Gastroesophageal sphincter (tissue), 4 donors: ENCODE results near the gene ARG2. TPM values are rescaled to one million over a fixed set of nuclear protein-coding genes. Genes with fewer than 3 reads are reported as not detected.

Experiments used
- ATAC-seq: fragments of 150-250 bp; one replicate; pipeline ENCODE4 v1.9.1; 2016; ENCODE audit warnings: mild to moderate bottlenecking, moderate library complexity
- H3K27ac ChIP-seq, 4 donors: fragments of 200-600 bp; sonication (generic) in 3 of 4; 1 replicate in 3 of 4; 2 replicates in 1 of 4; pipeline ENCODE4 v1.5.1; 2016 to 2019
- H3K27me3 ChIP-seq: fragments of 200-600 bp; sonication (generic); one replicate; pipeline ENCODE4 v1.5.1; 2019
- H3K36me3 ChIP-seq, 2 donors: fragments of 200-600 bp; sonication (generic); one replicate each; pipeline ENCODE4 v1.5.1; 2019; ENCODE audit warnings: control low read depth in 1 of 2
- H3K4me1 ChIP-seq, 3 donors: fragments of 200-600 bp; sonication (generic); 1 replicate in 2 of 3; 2 replicates in 1 of 3; pipeline ENCODE4 v1.5.1; 2016 to 2019; ENCODE audit warnings: control low read depth in 2 of 3
- H3K4me3 ChIP-seq, 2 donors: fragments of 200-600 bp; sonication (generic); one replicate each; pipeline ENCODE4 v1.5.1; 2019; ENCODE audit warnings: mild to moderate bottlenecking in 1 of 2, moderate library complexity in 1 of 2
- H3K9me3 ChIP-seq, 3 donors: fragments of 200-600 bp; sonication (generic); one replicate each; pipeline ENCODE4 v1.5.1; 2017 to 2019; ENCODE audit warnings: control low read depth in 2 of 3
- EP300 ChIP-seq: sonication (generic); formaldehyde crosslinking; IDR thresholded peaks from one replicate; pipeline ENCODE4 v1.6.1; 2017; ENCODE audit warnings: antibody characterized with exemption, mild to moderate bottlenecking
- POLR2A ChIP-seq, 2 donors: fragments of 450-650 bp; IDR thresholded peaks; one replicate each; pipeline ENCODE4 v1.6.1; 2017; ENCODE audit warnings: antibody characterized with exemption in 2 of 2, mild to moderate bottlenecking in 2 of 2, moderate library complexity in 1 of 2
- POLR2AphosphoS5 ChIP-seq: sonication (generic); formaldehyde crosslinking; IDR thresholded peaks from one replicate; pipeline ENCODE4 v1.6.1; 2017; ENCODE audit warnings: antibody characterized with exemption
- WGBS, 2 donors: methylation state at CpG; one replicate each; pipeline ENCODE4 v1.1.5; 2018; ENCODE audit warnings: low coverage in 1 of 2; 5-methylcytosine and 5-hydroxymethylcytosine counted together
- total RNA-seq, 4 donors: library from RNA; depleted of rRNA; stranded (reverse); fragments of >200 nt; gene quantifications; one replicate each; pipeline ENCODE4 v1.1.0, GENCODE V29; 2016
- TF ChIP-seq, protein P1 (sequence below), 4 experiments: fragments of 200-600 bp in 2 of 4; fragments of 450-650 bp in 2 of 4; sonication (generic) in 1 of 4; IDR thresholded peaks; one replicate each; pipeline ENCODE4 v1.5.1; 2017 to 2019; ENCODE audit warnings: antibody characterized with exemption in 4 of 4, mild to moderate bottlenecking in 2 of 4, moderate library complexity in 2 of 4

Gene ARG2
- total RNA-seq, 4 donors from 2014 or later, result 5.7 to 24.7 (median 14.9) TPM

DNA sequence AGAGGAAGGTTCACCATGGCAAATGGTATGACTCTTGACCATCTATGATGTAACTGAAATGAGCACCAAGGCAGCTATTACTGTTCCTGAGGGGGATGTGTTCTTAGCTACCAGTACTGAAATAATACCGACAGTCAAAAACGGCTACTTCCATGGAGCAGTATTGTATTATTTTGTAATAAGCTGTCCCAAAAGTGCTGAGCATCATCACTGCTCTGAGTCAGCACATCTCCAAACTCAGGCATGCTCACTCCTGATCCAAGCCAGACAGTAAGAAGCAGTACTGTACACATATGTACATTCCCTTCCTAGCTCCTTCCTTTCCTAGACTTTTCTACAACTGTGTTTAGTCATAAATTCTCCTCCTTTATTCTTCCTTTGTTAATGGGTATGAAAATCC, 46.1 kb downstream of the ARG2 start:
- peak; percentile 55 for ATAC-seq
- TF ChIP-seq EP300, result no peak
- TF ChIP-seq, protein P1, sequence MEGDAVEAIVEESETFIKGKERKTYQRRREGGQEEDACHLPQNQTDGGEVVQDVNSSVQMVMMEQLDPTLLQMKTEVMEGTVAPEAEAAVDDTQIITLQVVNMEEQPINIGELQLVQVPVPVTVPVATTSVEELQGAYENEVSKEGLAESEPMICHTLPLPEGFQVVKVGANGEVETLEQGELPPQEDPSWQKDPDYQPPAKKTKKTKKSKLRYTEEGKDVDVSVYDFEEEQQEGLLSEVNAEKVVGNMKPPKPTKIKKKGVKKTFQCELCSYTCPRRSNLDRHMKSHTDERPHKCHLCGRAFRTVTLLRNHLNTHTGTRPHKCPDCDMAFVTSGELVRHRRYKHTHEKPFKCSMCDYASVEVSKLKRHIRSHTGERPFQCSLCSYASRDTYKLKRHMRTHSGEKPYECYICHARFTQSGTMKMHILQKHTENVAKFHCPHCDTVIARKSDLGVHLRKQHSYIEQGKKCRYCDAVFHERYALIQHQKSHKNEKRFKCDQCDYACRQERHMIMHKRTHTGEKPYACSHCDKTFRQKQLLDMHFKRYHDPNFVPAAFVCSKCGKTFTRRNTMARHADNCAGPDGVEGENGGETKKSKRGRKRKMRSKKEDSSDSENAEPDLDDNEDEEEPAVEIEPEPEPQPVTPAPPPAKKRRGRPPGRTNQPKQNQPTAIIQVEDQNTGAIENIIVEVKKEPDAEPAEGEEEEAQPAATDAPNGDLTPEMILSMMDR (IDR thresholded peaks at IDR 0.05), result no peak
- TF ChIP-seq POLR2A (IDR thresholded peaks at IDR 0.05), result no peak
- no peak for TF ChIP-seq POLR2AphosphoS5
- no peak overlapping the region for H3K4me3 ChIP-seq
- peaks cover 0 to 9% of the 10 kb centered on the region in 2 donors for H3K36me3 ChIP-seq
- H3K4me1 ChIP-seq, result peaks cover 0 to 15% (median 7%) of the 10 kb centered on the region in 3 donors
- H3K9me3 ChIP-seq, result no peaks in the 10 kb centered on the region
- no peaks in the 10 kb centered on the region for H3K27me3 ChIP-seq
- 86% methylated on average over 1 to 2 of the region's 2 CpGs for WGBS, 2 donors
- no peak overlapping the region for H3K27ac ChIP-seq

DNA sequence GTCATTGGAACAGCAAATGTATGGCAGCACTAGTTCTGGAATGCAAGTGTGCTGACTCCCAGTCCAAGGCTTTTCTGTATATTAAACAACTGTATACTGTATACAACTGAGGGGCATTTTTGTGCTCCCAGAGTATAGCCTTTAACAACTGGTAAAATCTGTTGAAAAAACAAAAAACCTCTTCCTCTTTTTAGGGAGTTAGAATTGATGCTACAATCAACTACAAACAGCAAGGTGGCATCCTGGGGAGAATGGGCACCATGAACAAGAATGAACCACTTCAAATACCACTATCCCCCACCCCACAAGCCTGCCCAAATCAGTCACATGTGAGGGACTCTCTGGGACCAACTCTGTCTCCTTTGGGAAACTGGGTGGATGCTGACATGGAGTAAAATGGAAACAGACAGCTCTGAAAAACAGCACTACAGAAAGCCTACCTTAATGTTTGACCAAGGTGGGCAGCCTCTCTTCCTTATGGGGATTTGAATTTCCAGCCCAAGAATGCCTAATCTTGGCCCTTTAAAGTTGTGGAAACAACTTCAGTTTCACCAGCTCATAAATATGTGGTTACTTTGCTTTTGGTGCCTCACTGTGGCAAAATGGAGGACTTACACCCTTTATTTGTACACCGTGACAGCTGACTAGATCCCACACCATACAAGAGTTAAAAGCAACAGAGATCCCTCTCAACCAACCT, 47.2 kb downstream of the ARG2 start:
- TF ChIP-seq, protein P1 (IDR thresholded peaks at IDR 0.05), result peak; percentile 43 to 78 (median 74)
- TF ChIP-seq POLR2A (IDR thresholded peaks at IDR 0.05), result no peak
- Histone ChIP-seq H3K4me1 (peaks cover 0 to 23% (median 7%) of the 10 kb centered on the region in 3 donors), H3K27ac (no peak overlapping the region), H3K27me3 (no peaks in the 10 kb centered on the region), H3K4me3 (no peak overlapping the region), H3K36me3 (peaks cover 0 to 3% of the 10 kb centered on the region in 2 donors), H3K9me3 (no peaks in the 10 kb centered on the region)
- peak; percentile 65 for ATAC-seq
- 0 to 25% methylated on average over 1 of the region's 1 CpG for WGBS, 2 donors

DNA sequence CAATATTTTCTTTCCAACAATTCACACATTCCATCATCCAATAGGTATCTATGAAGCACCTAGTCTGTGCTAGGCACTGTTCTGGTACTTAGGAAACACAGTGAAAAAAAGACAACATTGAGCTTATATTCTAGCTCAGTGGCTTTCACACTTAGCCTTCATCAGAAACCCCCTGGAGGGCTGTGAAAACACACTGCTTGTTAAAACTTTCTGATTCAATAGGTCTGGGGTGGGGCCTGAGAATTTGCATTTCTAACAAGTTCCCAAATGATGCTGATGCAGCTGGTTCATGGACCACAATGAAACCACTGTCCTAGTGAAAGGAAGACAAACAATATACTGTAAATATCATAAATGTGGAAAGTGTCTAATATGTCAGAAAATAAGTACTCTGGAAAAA, 48.8 kb downstream of the ARG2 start:
- Histone ChIP-seq H3K4me1 (peaks cover 2 to 40% (median 19%) of the 10 kb centered on the region in 3 donors), H3K9me3 (no peaks in the 10 kb centered on the region), H3K27ac (no peak overlapping the region), H3K27me3 (no peaks in the 10 kb centered on the region), H3K4me3 (no peak overlapping the region), H3K36me3 (no peaks in the 10 kb centered on the region)
- no peak for ATAC-seq
- TF ChIP-seq EP300 (no peak), POLR2A (IDR thresholded peaks at IDR 0.05) (no peak), POLR2AphosphoS5 (no peak)
- TF ChIP-seq, protein P1 (IDR thresholded peaks at IDR 0.05), result no peak

DNA sequence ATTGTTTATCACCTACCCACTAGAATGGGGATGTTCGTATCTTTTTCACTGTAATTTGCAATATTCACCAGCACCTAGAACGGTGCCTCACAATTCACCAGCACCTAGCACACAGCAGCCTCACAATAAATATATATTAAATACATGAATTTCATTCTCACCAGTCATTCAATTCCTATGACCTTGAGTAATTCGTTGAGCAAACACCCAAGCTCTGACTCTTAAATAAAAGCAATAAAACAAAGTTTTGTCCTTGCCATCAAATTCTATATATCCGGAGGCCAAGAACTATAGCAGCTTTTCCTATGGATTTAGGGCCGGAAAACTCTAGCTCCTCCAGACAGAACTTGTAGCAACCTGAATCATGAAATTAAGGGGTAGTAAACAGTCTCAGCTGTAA, 53.7 kb downstream of the ARG2 start:
- Histone ChIP-seq H3K4me3 (peak overlapping the region; percentile 78 to 96), H3K4me1 (peaks cover 4 to 44% (median 14%) of the 10 kb centered on the region in 3 donors), H3K9me3 (no peaks in the 10 kb centered on the region), H3K36me3 (peaks cover 0 to 11% of the 10 kb centered on the region in 2 donors), H3K27me3 (no peaks in the 10 kb centered on the region), H3K27ac (peak overlapping the region in 1 of 4 donors; percentile 98)
- TF ChIP-seq EP300 (no peak), POLR2AphosphoS5 (no peak), POLR2A (IDR thresholded peaks at IDR 0.05) (no peak)
- TF ChIP-seq, protein P1 (IDR thresholded peaks at IDR 0.05), result no peak
- ATAC-seq, result no peak
- WGBS, 2 donors, result 30 to 38% methylated on average over 5 of the region's 5 CpGs

DNA sequence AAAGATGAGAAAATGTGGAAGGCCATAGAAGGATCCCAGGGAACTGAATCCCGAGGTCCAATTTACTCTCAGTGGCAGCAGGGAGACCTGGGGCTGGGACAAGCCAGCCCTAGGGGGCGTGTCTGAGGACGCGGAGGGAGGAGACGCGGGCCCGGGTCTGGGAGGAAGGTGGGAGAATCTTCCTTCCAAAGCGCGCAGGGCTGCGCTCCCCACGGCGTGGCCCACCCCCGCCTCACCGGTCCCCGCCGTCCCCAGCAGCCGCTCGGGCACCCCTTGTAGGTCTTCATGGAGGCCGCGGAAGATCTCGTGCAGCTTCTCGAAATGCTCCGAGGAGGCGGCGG, 54.4 kb downstream of the ARG2 start:
- 0 to 2% methylated on average over 1 to 7 of the region's 25 CpGs for WGBS, 2 donors
- peak; percentile 73 for ATAC-seq
- Histone ChIP-seq H3K27ac (peak overlapping the region; percentile 90 to 99 (median 97)), H3K36me3 (peaks cover 0 to 18% of the 10 kb centered on the region in 2 donors), H3K4me1 (peaks cover 4 to 44% (median 14%) of the 10 kb centered on the region in 3 donors), H3K4me3 (peak overlapping the region; percentile 78 to 96), H3K9me3 (no peaks in the 10 kb centered on the region), H3K27me3 (no peaks in the 10 kb centered on the region)
- TF ChIP-seq, protein P1 (IDR thresholded peaks at IDR 0.05), result peak in 2 of 4 experiments; percentile 15 to 56
- no peak for TF ChIP-seq POLR2AphosphoS5
